Vagina (tissue), 2 donors: ENCODE data around the gene MYO1D. TPM values are rescaled to one million over a fixed set of nuclear protein-coding genes. Genes with fewer than 3 reads are reported as not detected.
"Not testable (repeated sequence)": the region's sequence is repeated elsewhere in the genome, so short reads cannot be mapped to it uniquely, and the experiment has no call there.

Source experiments
- DNase-seq, 2 donors: peaks; one replicate each; pipeline ENCODE4 v3.0.0-alpha.2; 2017; ENCODE audit errors: extremely low spot score in 2 of 2
- H3K27ac ChIP-seq: fragments of 200-600 bp; sonication (generic); one replicate; pipeline ENCODE4 v1.5.1; 2019
- H3K27me3 ChIP-seq: fragments of 200-600 bp; sonication (generic); one replicate; pipeline ENCODE4 v1.5.1; 2019
- H3K36me3 ChIP-seq, 2 donors: fragments of 200-600 bp; sonication (generic); one replicate each; pipeline ENCODE4 v1.5.1; 2017 to 2019
- H3K4me1 ChIP-seq: fragments of 200-600 bp; sonication (generic); one replicate; pipeline ENCODE4 v1.5.1; 2019
- H3K4me3 ChIP-seq, 2 donors: fragments of 200-600 bp; sonication (generic); 1 replicate in 1 of 2; 2 replicates in 1 of 2; pipeline ENCODE4 v1.5.1; 2016 to 2019
- H3K9me3 ChIP-seq: fragments of 200-600 bp; sonication (generic); one replicate; pipeline ENCODE4 v1.5.1; 2019
- POLR2A ChIP-seq, 2 donors: fragments of 450-650 bp; IDR thresholded peaks; one replicate each; pipeline ENCODE4 v1.6.1; 2017; ENCODE audit warnings: antibody characterized with exemption in 2 of 2, mild to moderate bottlenecking in 2 of 2, moderate library complexity in 2 of 2
- POLR2AphosphoS5 ChIP-seq, 2 donors: sonication (generic); formaldehyde crosslinking; IDR thresholded peaks; one replicate each; pipeline ENCODE4 v1.9.0; 2017; ENCODE audit warnings: antibody characterized with exemption in 2 of 2, mild to moderate bottlenecking in 2 of 2, low read depth in 1 of 2; ENCODE audit not compliant: insufficient read depth in 1 of 2
- intact Hi-C: fragments of 100-400 bp; cut with DNase I; formaldehyde crosslinking; loops from one replicate; pipeline ENCODE4 v1.15.1; 2023
- total RNA-seq: library from RNA; depleted of rRNA; stranded (reverse); fragments of >200 nt; gene quantifications from one replicate; pipeline ENCODE4 v1.2.3, GENCODE V29; 2016
- TF ChIP-seq, protein P1 (sequence below), 3 experiments: fragments of 450-650 bp in 2 of 3; fragments of 200-600 bp in 1 of 3; sonication (generic) in 1 of 3; IDR thresholded peaks; one replicate each; pipeline ENCODE4 v1.5.1; 2017 to 2019; ENCODE audit warnings: antibody characterized with exemption in 3 of 3, mild to moderate bottlenecking in 2 of 3, moderate library complexity in 2 of 3

Gene MYO1D
- total RNA-seq, 1 donor from 2014 or later, result 44.7 TPM

DNA sequence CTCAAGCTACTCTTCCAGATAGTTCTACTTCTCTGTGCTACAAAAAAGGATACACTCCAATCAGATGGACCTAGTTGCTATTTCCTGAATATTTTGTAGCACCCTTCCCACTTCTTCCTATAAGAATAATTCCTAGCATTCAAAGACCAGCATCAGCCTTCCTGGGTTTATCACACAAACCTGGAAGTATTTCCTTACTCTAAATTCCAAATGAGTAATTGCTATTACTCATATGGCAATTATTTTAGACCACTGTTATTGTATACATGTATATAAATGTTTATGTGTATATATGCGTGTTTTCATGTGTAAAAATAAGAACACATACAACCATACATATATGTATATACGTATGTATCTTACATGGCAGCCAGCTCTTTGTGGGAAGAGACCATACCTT, 130.6 kb downstream of the MYO1D start:
- no peak for DNase-seq
- Histone ChIP-seq H3K36me3 (peaks cover 0 to 4% of the 10 kb centered on the region in 2 donors), H3K4me1 (no peaks in the 10 kb centered on the region), H3K27ac (no peak overlapping the region), H3K27me3 (no peaks in the 10 kb centered on the region), H3K4me3 (no peak overlapping the region), H3K9me3 (no peaks in the 10 kb centered on the region)
- intact Hi-C loops, result no loop called here
- TF ChIP-seq POLR2A (IDR thresholded peaks at IDR 0.05) (no peak), POLR2AphosphoS5 (IDR thresholded peaks at IDR 0.05; ENCODE audit: insufficient read depth in 1 of 2, low read depth in 1 of 2) (no peak)
- TF ChIP-seq, protein P1, sequence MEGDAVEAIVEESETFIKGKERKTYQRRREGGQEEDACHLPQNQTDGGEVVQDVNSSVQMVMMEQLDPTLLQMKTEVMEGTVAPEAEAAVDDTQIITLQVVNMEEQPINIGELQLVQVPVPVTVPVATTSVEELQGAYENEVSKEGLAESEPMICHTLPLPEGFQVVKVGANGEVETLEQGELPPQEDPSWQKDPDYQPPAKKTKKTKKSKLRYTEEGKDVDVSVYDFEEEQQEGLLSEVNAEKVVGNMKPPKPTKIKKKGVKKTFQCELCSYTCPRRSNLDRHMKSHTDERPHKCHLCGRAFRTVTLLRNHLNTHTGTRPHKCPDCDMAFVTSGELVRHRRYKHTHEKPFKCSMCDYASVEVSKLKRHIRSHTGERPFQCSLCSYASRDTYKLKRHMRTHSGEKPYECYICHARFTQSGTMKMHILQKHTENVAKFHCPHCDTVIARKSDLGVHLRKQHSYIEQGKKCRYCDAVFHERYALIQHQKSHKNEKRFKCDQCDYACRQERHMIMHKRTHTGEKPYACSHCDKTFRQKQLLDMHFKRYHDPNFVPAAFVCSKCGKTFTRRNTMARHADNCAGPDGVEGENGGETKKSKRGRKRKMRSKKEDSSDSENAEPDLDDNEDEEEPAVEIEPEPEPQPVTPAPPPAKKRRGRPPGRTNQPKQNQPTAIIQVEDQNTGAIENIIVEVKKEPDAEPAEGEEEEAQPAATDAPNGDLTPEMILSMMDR (IDR thresholded peaks at IDR 0.05), result no peak

DNA sequence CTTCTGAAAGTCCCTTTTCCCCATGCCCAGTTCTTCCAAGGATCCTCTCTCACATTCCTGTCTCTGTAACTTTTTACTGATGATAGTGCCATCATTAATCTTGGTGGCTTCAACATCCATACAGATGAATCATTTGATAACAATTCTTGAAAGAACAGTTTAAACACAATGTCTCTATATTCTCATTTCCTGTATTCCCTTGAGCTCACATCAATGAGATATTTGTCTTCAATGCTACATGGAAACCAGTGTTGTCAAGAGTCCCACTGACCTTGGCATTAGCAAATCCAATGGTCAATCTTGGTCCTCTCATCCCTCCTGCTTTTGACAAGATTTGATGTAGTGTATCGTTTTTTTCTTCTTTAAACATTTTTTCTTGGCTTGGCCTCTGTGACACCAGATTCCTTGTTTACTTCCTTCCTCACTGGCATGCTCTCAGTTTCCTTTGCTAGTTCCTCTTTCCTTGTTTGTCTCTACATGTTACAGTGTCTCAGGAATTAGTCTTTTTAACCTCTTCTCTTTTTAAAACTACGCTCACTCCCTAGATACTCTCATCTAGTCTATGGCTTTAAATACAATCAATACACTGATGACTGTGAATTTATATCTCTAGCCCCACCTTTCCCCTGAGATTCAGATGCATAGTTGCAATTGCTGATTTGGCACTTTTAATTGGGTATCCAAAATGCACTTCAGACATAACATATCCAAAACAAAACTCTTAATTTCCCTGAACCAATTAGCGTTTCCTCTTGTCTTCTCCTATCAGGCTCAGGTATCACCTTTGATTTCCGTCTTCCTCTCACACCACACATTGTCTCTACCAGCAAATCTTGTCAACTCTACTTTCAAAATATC, 134.0 kb downstream of the MYO1D start:
- DNase-seq, result no peak
- H3K27me3 ChIP-seq, result no peaks in the 10 kb centered on the region
- intact Hi-C loops, result loop anchor here (5.0 kb wide), 1 partner anchor 246 kb away; no protein-coding TSS in a partner anchor
- H3K27ac ChIP-seq, result no peak overlapping the region
- no peaks in the 10 kb centered on the region for H3K4me1 ChIP-seq
- peaks cover 0 to 4% of the 10 kb centered on the region in 2 donors for H3K36me3 ChIP-seq
- H3K9me3 ChIP-seq, result no peaks in the 10 kb centered on the region
- H3K4me3 ChIP-seq, result no peak overlapping the region
- TF ChIP-seq POLR2A (IDR thresholded peaks at IDR 0.05) (no peak), POLR2AphosphoS5 (IDR thresholded peaks at IDR 0.05; ENCODE audit: insufficient read depth in 1 of 2, low read depth in 1 of 2) (no peak)
- TF ChIP-seq, protein P1 (IDR thresholded peaks at IDR 0.05), result no peak

DNA sequence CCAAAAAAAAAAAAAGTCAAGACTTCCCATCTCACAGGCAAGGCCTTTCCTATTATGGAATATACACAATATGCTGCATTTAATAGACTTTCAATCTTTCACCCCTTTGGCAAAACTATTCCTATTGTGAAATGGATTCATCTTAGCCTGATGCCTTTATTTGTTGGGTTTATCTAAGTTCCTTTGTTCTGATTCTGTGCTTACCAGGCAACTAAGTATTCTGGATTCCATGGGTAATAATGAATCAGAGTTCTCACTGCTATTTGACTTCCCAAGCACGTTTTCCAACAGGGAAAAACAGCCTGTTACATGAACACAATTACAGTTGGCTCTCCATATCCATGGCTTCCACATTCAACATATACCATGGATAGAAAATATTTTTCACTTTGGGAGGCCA, 135.5 kb downstream of the MYO1D start:
- no peak overlapping the region for H3K27ac ChIP-seq
- no peaks in the 10 kb centered on the region for H3K4me1 ChIP-seq
- no peak for DNase-seq
- TF ChIP-seq POLR2AphosphoS5 (IDR thresholded peaks at IDR 0.05; ENCODE audit: insufficient read depth in 1 of 2, low read depth in 1 of 2) (no peak), POLR2A (IDR thresholded peaks at IDR 0.05) (no peak)
- TF ChIP-seq, protein P1 (IDR thresholded peaks at IDR 0.05), result no peak
- H3K27me3 ChIP-seq, result no peaks in the 10 kb centered on the region
- no peak overlapping the region for H3K4me3 ChIP-seq
- H3K36me3 ChIP-seq, result peaks cover 0 to 4% of the 10 kb centered on the region in 2 donors
- intact Hi-C loops, result loop anchor here (5.0 kb wide), 1 partner anchor 244 kb away; no protein-coding TSS in a partner anchor
- H3K9me3 ChIP-seq, result no peaks in the 10 kb centered on the region

DNA sequence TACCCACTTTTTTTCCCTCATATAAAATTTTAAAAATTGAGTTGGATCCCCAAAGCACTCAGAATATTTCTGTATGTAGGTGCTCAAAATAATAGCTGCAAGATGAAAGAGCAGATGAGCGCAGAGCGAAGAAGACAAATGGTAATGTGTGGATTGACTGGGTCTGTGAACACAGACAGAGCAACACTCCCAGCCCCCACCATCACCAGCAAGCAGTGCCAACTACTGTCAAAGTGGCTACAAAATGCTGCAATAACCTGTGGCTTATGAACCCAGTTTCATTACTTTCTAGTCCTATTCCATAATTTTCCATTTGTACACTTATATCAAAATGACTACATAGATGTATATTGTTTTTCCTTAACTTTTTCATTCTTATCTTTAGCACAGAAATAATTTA, 137.2 kb downstream of the MYO1D start:
- Histone ChIP-seq H3K9me3 (no peaks in the 10 kb centered on the region), H3K4me3 (no peak overlapping the region), H3K4me1 (no peaks in the 10 kb centered on the region), H3K27ac (no peak overlapping the region), H3K27me3 (no peaks in the 10 kb centered on the region), H3K36me3 (peaks cover 0 to 1% of the 10 kb centered on the region in 2 donors)
- TF ChIP-seq POLR2AphosphoS5 (IDR thresholded peaks at IDR 0.05; ENCODE audit: insufficient read depth in 1 of 2, low read depth in 1 of 2) (no peak), POLR2A (IDR thresholded peaks at IDR 0.05) (no peak)
- no peak for DNase-seq
- intact Hi-C loops, result loop anchor here (5.0 kb wide), 1 partner anchor 242 kb away; no protein-coding TSS in a partner anchor

DNA sequence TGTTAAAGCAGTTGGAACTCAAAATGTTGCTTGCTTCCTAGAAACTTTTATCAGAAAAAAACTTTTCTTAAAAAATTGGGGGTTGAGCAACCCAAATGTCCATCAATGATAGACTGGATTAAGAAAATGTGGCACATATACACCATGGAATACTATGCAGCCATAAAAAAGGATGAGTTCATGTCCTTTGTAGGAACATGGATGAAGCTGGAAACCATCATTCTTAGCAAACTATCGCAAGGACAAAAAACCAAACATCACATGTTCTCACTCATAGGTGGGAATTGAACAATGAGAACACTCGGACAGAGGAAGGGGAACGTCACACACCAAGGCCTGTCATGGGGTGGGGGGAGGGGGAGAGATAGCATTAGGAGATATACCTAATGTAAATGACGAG, 137.8 kb downstream of the MYO1D start:
- H3K27me3 ChIP-seq, H3K4me3 ChIP-seq, H3K9me3 ChIP-seq, H3K4me1 ChIP-seq, DNase-seq, intact Hi-C loops, H3K36me3 ChIP-seq, H3K27ac ChIP-seq: not testable (repeated sequence)

DNA sequence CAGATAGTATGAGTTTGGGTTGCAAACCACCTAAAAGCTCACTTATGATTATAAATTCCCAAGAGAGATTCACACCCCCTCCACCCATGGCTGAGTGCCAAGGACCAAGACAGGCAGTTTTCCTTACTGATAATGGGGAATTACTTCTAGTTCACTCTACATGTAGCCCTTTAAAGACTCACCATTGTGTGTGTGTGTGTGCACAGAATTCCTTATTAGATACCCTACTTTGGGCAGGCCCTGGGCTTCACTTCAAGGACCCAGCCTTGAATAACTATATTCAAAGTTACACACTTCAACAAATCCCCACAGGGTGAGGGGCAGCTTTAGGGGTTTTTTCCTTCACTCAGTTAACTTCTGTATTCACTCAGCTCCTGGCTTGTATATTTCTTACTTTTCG, 143.5 kb downstream of the MYO1D start:
- no peak for DNase-seq
- Histone ChIP-seq H3K4me1 (no peaks in the 10 kb centered on the region), H3K36me3 (peaks cover 0 to 7% of the 10 kb centered on the region in 2 donors), H3K27me3 (no peaks in the 10 kb centered on the region), H3K9me3 (no peaks in the 10 kb centered on the region), H3K27ac (no peak overlapping the region), H3K4me3 (no peak overlapping the region)
- no peak for TF ChIP-seq POLR2AphosphoS5 (IDR thresholded peaks at IDR 0.05; ENCODE audit: insufficient read depth in 1 of 2, low read depth in 1 of 2)
- TF ChIP-seq, protein P1 (IDR thresholded peaks at IDR 0.05), result no peak
- TF ChIP-seq POLR2A (IDR thresholded peaks at IDR 0.05), result no peak
- intact Hi-C loops, result no loop called here
